ENCODE data around the gene DDX42. TPM values are rescaled to one million over a fixed set of nuclear protein-coding genes. Genes with fewer than 3 reads are reported as not detected.

Gene DDX42
- total and polyA plus RNA-seq, 2 of the 13 experiments (the other 11 are each of a cell fraction or from before 2014, with no cell fraction given) = 87.2 to 92.9 TPM

DNA sequence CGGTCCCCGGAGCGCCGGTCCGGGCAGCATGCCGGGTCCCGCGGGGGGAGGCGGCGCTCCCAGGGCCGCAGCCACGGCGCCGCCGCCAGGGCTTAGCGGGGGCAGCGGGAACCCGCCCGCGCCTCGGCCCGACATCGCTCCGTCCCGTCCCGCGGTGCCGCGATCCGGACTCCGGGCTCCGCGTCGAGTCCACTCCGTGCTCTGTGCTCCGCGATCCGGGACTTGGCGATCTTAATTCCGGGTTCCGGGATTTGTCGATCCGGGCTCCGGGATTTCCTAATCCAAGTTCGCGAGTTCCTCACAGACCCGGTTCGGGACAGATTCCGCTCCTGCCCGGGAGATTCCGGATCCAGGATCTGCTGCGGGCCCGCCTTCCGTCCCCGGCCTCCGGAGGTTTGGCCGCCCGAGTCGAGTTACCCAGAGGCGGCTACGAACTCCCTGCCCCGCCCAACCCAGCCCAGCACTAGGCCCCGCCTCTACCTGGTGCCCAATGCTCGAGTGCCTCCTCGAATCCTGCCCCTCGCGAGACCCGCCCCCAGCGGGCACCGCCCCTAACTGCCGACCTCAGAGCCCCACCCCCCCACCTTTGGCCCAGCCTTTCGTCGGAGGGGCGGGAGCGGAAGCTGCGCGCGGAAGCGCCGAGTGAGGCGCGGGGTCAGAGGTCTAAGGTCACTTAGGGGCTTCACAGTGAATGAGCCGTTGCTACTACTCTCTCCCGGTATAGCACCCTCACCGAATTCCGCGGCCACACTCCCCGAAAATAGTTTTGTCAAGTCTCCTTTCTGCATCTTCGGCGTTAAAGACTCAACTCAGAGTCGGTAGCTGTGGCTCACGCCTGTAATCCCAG lies 68.8 kb downstream of the DDX42 start, which contains the start of gene SMARCD2 (continued):
- TF ChIP-seq NFYC (CRISPR knock-in tag; IDR thresholded peaks at IDR 0.05) (peak; percentile 50; the same call in 1 of the 2 replicates), BRD4 (CRISPR knock-in tag; IDR thresholded peaks at IDR 0.05) (peak; percentile 97), ZNF619 (CRISPR knock-in tag; IDR thresholded peaks at IDR 0.05) (0 out of 2 replicates have a peak, but pooled peaks have one; percentile 72), XBP1 (CRISPR knock-in tag; IDR thresholded peaks at IDR 0.05) (peak; percentile 83), ZNF33B (CRISPR knock-in tag; IDR thresholded peaks at IDR 0.05) (no peak; the same call in 1 of the 2 replicates), POLR2A (IDR thresholded peaks at IDR 0.05; ENCODE audit: insufficient read depth in 1 of 2, low read depth in 2 of 2, low read length in 2 of 2) (peak; percentile 54 to 81), ZBTB21 (CRISPR knock-in tag; IDR thresholded peaks at IDR 0.05) (peak; percentile 38), ZBTB37 (CRISPR knock-in tag; IDR thresholded peaks at IDR 0.05) (no peak), IRX3 (CRISPR knock-in tag; IDR thresholded peaks at IDR 0.05; ENCODE audit: borderline replicate concordance, low read depth) (peak; percentile 98), U2AF1 (optimal IDR thresholded peaks at IDR 0.05; ENCODE audit: low read depth, low read length) (peak; percentile 99), PAWR (CRISPR knock-in tag; IDR thresholded peaks at IDR 0.05; ENCODE audit: borderline replicate concordance) (no peak; the same call in 1 of the 2 replicates), MIXL1 (CRISPR knock-in tag; IDR thresholded peaks at IDR 0.05) (peak; percentile 97), BRF2 (CRISPR knock-in tag; IDR thresholded peaks at IDR 0.05) (peak; percentile 99), ELF4 (CRISPR knock-in tag; IDR thresholded peaks at IDR 0.05; ENCODE audit: borderline replicate concordance) (peak; percentile 89; the same call in 1 of the 2 replicates), ZBTB38 (CRISPR knock-in tag; IDR thresholded peaks at IDR 0.05) (peak; percentile 44)
- TF ChIP-seq, protein P1, sequence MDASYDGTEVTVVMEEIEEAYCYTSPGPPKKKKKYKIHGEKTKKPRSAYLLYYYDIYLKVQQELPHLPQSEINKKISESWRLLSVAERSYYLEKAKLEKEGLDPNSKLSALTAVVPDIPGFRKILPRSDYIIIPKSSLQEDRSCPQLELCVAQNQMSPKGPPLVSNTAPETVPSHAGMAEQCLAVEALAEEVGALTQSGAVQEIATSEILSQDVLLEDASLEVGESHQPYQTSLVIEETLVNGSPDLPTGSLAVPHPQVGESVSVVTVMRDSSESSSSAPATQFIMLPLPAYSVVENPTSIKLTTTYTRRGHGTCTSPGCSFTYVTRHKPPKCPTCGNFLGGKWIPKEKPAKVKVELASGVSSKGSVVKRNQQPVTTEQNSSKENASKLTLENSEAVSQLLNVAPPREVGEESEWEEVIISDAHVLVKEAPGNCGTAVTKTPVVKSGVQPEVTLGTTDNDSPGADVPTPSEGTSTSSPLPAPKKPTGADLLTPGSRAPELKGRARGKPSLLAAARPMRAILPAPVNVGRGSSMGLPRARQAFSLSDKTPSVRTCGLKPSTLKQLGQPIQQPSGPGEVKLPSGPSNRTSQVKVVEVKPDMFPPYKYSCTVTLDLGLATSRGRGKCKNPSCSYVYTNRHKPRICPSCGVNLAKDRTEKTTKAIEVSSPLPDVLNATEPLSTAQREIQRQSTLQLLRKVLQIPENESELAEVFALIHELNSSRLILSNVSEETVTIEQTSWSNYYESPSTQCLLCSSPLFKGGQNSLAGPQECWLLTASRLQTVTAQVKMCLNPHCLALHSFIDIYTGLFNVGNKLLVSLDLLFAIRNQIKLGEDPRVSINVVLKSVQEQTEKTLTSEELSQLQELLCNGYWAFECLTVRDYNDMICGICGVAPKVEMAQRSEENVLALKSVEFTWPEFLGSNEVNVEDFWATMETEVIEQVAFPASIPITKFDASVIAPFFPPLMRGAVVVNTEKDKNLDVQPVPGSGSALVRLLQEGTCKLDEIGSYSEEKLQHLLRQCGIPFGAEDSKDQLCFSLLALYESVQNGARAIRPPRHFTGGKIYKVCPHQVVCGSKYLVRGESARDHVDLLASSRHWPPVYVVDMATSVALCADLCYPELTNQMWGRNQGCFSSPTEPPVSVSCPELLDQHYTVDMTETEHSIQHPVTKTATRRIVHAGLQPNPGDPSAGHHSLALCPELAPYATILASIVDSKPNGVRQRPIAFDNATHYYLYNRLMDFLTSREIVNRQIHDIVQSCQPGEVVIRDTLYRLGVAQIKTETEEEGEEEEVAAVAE (CRISPR knock-in tag; IDR thresholded peaks at IDR 0.05; ENCODE audit: borderline replicate concordance) = peak; percentile 66; the same call in 1 of the 2 replicates
- TF ChIP-seq, protein P2, sequence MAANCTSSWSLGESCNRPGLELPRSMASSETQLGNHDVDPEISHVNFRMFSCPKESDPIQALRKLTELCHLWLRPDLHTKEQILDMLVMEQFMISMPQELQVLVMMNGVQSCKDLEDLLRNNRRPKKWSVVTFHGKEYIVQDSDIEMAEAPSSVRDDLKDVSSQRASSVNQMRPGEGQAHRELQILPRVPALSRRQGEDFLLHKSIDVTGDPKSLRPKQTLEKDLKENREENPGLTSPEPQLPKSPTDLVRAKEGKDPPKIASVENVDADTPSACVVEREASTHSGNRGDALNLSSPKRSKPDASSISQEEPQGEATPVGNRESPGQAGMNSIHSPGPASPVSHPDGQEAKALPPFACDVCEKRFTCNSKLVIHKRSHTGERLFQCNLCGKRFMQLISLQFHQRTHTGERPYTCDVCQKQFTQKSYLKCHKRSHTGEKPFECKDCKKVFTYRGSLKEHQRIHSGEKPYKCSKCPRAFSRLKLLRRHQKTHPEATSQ (CRISPR knock-in tag; IDR thresholded peaks at IDR 0.05; ENCODE audit: borderline replicate concordance) = peak; percentile 97
- TF ChIP-seq, protein P3, sequence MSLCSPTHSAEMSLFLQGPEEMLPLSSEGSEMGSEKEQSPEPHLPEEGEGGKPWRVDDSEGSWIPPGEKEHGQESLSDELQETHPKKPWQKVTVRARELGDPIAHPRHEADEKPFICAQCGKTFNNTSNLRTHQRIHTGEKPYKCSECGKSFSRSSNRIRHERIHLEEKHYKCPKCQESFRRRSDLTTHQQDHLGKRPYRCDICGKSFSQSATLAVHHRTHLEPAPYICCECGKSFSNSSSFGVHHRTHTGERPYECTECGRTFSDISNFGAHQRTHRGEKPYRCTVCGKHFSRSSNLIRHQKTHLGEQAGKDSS (CRISPR knock-in tag; IDR thresholded peaks at IDR 0.05; ENCODE audit: borderline replicate concordance, low read depth) = peak; percentile 71; the same call in 1 of the 2 replicates
